ENCODE data around the gene CHD3.

Gene CHD3

DNA sequence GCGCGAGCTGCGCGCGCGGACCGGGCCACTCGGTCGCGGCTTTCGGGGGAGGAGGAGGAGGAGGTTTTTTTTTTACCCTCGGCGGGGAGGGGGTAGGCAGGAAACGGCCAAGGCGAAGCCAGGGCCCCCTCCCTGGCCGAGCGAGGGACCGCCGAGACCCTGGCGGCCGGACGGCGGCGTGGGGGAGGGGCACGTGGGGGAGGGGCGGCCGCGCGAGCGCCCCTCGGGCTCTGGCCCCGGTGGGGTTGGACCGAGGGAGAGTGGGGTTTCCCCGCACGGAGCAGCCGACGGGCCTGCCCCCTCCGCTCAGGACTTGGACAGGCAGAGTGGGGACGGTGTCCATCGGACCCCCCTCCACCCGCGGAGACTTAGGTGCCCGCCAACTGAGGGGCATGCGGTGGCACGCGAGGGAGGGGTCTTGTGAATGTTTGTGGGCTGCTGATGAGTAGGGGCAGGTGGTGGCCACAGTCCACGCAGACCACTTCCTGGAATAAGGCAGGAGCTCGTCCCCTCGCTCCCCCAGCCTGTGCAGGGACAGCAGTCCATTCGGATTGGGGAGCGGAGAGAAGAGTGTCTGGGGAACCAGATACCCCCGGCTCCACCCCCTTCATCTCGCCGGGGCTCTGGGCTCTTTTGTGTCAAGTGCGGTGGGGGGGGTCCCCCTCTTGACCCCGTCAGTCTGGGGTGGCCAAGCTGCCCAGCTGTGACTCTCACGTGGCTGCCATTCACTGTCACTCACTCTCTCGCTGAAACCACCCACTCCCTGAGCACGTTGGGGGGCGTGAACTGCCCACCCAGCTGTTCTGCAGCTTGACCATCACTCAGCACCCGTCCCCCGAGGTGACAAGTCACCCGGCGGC is 3.0 kb upstream of the CHD3 start (continued):
- no peak; the same call in none of the 2 replicates for TF ChIP-seq IKZF3 (tag by site-specific recombination; IDR thresholded peaks at IDR 0.05)
- TF ChIP-seq OSR2 (tag by site-specific recombination; IDR thresholded peaks at IDR 0.05) = no peak
- TF ChIP-seq ZNF114 (tag by site-specific recombination; IDR thresholded peaks at IDR 0.05) = no peak
- TF ChIP-seq, protein P1, sequence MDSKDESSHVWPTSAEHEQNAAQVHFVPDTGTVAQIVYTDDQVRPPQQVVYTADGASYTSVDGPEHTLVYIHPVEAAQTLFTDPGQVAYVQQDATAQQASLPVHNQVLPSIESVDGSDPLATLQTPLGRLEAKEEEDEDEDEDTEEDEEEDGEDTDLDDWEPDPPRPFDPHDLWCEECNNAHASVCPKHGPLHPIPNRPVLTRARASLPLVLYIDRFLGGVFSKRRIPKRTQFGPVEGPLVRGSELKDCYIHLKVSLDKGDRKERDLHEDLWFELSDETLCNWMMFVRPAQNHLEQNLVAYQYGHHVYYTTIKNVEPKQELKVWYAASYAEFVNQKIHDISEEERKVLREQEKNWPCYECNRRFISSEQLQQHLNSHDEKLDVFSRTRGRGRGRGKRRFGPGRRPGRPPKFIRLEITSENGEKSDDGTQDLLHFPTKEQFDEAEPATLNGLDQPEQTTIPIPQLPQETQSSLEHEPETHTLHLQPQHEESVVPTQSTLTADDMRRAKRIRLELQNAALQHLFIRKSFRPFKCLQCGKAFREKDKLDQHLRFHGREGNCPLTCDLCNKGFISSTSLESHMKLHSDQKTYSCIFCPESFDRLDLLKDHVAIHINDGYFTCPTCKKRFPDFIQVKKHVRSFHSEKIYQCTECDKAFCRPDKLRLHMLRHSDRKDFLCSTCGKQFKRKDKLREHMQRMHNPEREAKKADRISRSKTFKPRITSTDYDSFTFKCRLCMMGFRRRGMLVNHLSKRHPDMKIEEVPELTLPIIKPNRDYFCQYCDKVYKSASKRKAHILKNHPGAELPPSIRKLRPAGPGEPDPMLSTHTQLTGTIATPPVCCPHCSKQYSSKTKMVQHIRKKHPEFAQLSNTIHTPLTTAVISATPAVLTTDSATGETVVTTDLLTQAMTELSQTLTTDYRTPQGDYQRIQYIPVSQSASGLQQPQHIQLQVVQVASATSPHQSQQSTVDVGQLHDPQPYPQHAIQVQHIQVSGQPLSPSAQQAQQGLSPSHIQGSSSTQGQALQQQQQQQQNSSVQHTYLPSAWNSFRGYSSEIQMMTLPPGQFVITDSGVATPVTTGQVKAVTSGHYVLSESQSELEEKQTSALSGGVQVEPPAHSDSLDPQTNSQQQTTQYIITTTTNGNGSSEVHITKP (tag by site-specific recombination; IDR thresholded peaks at IDR 0.05) = peak; percentile 92
- 0 out of 2 replicates have a peak, but pooled peaks have one; percentile 9 for TF ChIP-seq ZNF146 (tag by site-specific recombination; IDR thresholded peaks at IDR 0.05)
- no peak for TF ChIP-seq ZNF621 (tag by site-specific recombination; IDR thresholded peaks at IDR 0.05)
- TF ChIP-seq KLF9 (tag by site-specific recombination; IDR thresholded peaks at IDR 0.05; ENCODE audit: low read depth) = peak; percentile 91
- TF ChIP-seq ZNF292 (tag by site-specific recombination; IDR thresholded peaks at IDR 0.05; ENCODE audit: borderline replicate concordance, low read depth) = no peak
- TF ChIP-seq SCRT2 (tag by site-specific recombination; IDR thresholded peaks at IDR 0.05) = no peak
- TF ChIP-seq PBX3 (CRISPR knock-in tag; IDR thresholded peaks at IDR 0.05) = 0 out of 2 replicates have a peak, but pooled peaks have one; percentile 71

- Histone ChIP-seq H3K9me3 (ENCODE audit: control insufficient read depth, insufficient read depth, low read depth, low read length) (no peaks in the 10 kb centered on the region), H3K4me1 (ENCODE audit: control insufficient read depth, insufficient read depth, low read length) (peaks cover 30% of the 10 kb centered on the region), H3K36me3 (ENCODE audit: control insufficient read depth in 2 of 2, insufficient read depth in 1 of 2, low read length in 2 of 2) (peaks cover 20 to 36% of the 10 kb centered on the region in 2 experiments), H3K4me3 (ENCODE audit: low read depth, low read length) (peak overlapping the region; percentile 55), H3K27ac (ENCODE audit: extremely low read depth, low read depth, low read length) (peak overlapping the region; percentile 94)
- POLR2A ChIA-PET = interaction anchor here (0.7 to 1.8 kb wide), 8 partner anchors 16 to 361 kb away, joined by 3 to 9 read pairs (median 6); partner anchors contain the start of genes CTC1 and NAA38
- CTCF ChIA-PET = interaction anchor here (0.6 to 1.0 kb wide), 3 partner anchors 10 to 111 kb away, joined by 3 to 4 read pairs (median 4); no protein-coding TSS in a partner anchor
- TF ChIP-seq ZNF335 (tag by site-specific recombination; conservative IDR thresholded peaks at IDR 0.05) (peak; percentile 72), ZNF19 (tag by site-specific recombination; IDR thresholded peaks at IDR 0.05; ENCODE audit: low read depth) (no peak), GLIS2 (tag by site-specific recombination; IDR thresholded peaks at IDR 0.05) (peak; percentile 86), TRIM28 (IDR thresholded peaks at IDR 0.05; ENCODE audit: borderline replicate concordance, low read length) (0 out of 2 replicates have a peak, but pooled peaks have one; percentile 0), ELK4 (IDR thresholded peaks at IDR 0.05; ENCODE audit: borderline replicate concordance, low read depth, low read length) (no peak), ZNF518A (tag by site-specific recombination; conservative IDR thresholded peaks at IDR 0.05; ENCODE audit: low read depth) (no peak), ZNF341 (tag by site-specific recombination; IDR thresholded peaks at IDR 0.05; ENCODE audit: low read depth) (peak; percentile 92), KLF10 (tag by site-specific recombination; IDR thresholded peaks at IDR 0.05) (peak; percentile 7; the same call in 1 of the 2 replicates), ZNF394 (tag by site-specific recombination; IDR thresholded peaks at IDR 0.05; ENCODE audit: borderline replicate concordance) (no peak), ZNF76 (tag by site-specific recombination; IDR thresholded peaks at IDR 0.05; ENCODE audit: borderline replicate concordance, low read depth) (peak; percentile 54; the same call in 1 of the 2 replicates)
- TF ChIP-seq, protein P2, sequence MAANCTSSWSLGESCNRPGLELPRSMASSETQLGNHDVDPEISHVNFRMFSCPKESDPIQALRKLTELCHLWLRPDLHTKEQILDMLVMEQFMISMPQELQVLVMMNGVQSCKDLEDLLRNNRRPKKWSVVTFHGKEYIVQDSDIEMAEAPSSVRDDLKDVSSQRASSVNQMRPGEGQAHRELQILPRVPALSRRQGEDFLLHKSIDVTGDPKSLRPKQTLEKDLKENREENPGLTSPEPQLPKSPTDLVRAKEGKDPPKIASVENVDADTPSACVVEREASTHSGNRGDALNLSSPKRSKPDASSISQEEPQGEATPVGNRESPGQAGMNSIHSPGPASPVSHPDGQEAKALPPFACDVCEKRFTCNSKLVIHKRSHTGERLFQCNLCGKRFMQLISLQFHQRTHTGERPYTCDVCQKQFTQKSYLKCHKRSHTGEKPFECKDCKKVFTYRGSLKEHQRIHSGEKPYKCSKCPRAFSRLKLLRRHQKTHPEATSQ (tag by site-specific recombination; IDR thresholded peaks at IDR 0.05) = no peak
These were observed 2.2 kb upstream of the CHD3 start for GRCh38 chr17:7886227-7887037.
